HG03442 (cell line): Measurements from ENCODE around the gene ITGA4.

Experiments used
- ATAC-seq: cut with Tn5 transposase; IDR thresholded peaks from one replicate; pipeline ENCODE4 v1.9.1; 2021; ENCODE audit warnings: mild to moderate bottlenecking, moderate library complexity; ENCODE audit not compliant: unreplicated experiment

Gene ITGA4

DNA sequence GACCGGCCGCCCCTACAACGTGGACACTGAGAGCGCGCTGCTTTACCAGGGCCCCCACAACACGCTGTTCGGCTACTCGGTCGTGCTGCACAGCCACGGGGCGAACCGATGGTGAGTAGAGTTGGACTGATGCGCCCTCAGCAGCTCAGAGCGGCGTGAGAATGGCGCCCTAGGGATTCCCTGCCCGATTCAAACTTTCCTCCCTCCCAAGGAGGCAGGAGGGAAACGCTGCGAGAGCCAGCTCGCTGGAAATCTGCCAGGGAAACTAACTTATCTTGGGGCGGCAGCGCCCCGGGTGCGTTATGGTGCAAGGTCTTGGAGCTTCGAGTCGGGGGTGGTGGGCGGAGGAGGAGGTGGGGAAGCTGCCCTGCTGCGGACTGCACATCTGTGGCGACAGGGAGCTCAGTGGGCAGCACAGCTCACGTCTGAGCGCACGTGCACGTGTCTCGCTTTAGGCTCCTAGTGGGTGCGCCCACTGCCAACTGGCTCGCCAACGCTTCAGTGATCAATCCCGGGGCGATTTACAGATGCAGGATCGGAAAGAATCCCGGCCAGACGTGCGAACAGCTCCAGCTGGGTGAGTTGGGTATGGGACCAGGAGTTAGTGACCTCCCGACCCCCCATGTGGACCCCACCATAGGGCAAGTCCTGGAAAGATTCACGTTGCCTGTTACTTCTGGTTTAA, 697 bp downstream of the ITGA4 start:
- peak; percentile 13 for ATAC-seq

DNA sequence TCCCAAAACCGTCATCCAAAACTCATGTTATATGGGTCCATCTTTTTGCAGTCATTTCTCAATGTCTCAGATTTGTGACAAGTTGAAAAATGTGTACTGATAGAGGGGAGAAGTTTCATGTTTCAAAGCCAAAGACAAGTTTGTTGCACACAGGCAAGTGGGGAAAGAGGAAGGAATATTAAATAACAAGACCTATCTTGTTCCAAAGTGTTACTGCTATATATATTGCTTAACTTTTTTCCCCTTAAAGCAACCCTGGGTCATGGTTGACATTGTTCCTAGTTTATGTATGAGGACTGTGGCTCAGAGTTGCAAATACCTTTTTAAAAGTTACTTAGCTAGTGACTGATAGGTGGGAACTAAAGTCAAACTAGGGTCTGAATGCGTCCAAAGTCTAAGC, 1.7 kb downstream of the ITGA4 start:
- no peak for ATAC-seq

DNA sequence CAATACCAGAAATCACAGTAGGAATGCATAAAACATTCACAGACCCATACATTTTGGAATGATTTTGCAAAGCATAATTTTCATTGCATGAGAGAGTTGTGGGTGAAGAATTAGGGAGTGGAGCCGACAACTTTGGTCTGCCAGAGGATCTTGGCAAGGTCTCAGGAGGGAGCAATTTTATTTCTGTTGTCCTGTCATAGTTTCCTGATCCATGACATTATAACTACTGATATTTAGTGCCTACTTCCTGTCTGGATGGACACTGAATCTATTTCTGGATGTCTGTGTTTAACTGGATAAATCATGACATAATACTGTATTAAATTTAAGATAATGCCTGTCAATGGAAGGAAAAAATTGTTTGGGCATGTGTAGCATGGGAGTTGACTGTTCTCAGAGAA, 2.4 kb downstream of the ITGA4 start:
- no peak for ATAC-seq

DNA sequence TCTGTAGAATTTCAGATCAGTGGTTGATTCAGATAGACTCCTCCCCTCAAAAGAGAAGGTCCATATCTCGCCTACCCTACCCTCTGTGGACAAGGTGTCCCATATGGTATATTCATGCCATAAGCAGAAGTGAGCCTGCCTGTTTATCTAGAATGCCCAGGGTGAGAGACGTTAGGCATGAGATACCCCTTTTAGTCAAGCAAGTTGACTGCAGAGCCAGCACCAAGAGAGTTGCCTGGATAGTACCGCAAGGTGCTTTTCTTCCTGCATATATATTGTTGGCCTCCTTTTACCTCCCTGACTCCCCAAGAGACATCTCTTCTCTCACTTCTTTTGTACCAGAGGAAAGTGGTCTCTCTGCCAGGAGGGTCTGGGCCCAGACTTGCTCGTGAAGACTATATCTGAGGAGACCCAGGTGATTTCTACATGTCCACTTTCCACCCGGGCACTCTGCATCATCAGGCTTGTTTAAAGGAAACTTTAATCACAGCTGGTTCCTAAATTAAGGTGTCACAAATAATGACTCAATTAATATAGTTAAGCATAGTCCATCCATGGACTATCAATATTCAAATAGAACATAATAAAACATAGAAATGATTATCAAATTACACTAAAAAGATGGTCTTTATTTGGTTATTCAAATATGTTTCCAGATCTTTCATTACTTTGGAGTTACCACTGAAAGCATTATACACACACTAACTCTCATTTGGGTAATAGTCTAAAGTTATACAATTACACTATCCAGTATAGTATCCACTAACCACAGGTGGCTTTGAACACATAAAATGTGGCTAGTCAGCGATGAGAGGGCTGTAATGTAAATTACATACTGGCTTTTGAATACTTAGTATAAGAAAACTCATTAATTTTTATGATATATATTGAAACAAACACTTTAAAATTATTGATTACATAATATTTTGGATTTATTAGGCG, 4.1 kb downstream of the ITGA4 start:
- ATAC-seq: no peak

GRCh38 chr2:181462033-181462432, 4.8 kb downstream of the ITGA4 start:
- peak; percentile 34 for ATAC-seq

DNA sequence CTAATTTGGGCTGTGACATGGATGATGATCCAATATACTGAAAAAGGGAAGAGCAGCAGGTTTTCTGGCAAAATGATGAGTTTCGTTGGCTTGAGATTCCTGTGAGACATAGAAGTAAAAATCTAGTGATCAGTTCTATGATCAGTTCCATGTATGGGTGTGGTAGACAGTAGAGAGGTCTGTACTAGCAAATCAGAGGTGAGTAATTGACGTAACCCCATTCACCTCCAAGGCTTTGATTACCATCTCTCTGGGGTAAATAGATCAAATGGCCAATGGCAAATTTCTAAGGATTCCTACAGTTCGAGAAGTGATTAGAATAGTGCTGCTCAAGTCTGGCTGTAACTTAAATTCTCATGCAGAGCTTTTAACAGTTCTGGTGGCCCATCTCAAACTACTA, 6.4 kb downstream of the ITGA4 start:
- no peak for ATAC-seq

- ATAC-seq: no peak
These were observed 7.8 kb downstream of the ITGA4 start for GRCh38 chr2:181464966-181465365.

DNA sequence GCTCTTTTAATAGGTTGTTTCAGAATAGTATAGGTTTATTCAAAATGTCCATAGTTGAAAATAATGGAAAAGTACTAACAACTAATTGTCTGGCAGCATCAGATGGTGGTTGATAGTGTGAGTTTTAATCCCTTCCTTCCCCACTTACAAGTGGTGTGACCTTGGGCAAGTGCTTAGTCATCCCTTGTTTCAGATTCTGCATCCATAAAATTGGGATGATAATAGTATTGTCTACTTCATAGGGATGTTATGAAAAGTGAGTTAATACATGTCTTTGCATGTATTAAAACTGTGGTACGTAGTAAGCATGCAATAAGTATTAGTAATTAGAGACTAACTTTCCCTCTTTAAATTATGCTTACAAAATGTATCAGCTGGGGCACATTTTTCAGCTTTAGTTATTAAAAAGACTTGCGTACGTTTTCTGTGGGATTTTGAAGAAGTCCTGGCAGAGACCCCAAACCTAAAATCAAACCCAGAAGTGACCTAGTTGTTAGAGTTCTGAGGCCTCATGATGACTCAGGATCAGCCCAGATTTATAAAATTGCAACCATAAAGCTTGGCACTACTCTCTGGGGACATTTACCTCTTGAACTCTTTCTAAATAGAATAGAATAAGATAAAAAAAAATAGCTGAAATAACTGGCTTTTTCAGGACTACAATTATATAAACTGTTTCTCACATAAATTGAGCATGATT, 8.6 kb downstream of the ITGA4 start:
- ATAC-seq: no peak

GRCh38 chr2:181466661-181467576, 9.7 kb downstream of the ITGA4 start:
- ATAC-seq: peak; percentile 34

GRCh38 chr2:181467966-181468707, 11.0 kb downstream of the ITGA4 start:
- ATAC-seq: no peak

DNA sequence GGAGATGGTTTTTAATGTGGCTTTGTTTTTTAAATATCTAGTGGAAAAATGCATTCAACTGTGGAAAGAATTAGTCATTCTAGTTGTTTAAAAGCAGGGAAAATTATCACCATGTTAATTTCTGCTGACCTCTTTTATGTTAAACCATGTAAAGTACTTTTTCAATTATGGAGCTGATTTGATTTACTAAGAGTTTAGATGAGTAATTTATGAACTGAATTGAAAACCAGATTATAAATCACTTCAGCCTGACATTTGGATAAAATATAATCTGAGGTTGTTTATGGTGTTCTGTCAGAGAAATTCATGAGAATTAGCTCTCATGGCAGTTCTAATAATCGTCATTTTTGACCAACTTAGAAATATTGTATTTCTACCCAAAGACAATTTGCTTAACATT, 11.6 kb downstream of the ITGA4 start:
- no peak for ATAC-seq

DNA sequence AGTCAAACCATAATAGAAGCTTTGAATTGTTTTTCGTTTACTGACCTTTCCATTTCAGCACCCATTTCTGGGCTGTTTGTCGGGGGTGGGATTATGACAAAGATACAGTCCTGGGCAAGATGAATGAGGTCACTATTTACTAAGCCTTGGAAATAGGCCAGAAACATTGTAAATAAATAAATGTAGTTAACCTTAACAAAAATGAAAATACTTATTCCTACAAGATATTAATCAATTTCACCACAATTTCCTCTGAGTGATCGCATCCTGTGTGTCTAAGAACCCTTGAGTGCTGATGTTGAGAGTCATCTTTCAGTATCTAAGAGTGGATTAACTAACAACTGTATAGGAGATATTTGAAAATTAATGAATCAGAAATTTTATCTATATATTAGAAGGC, 14.0 kb downstream of the ITGA4 start:
- no peak for ATAC-seq

DNA sequence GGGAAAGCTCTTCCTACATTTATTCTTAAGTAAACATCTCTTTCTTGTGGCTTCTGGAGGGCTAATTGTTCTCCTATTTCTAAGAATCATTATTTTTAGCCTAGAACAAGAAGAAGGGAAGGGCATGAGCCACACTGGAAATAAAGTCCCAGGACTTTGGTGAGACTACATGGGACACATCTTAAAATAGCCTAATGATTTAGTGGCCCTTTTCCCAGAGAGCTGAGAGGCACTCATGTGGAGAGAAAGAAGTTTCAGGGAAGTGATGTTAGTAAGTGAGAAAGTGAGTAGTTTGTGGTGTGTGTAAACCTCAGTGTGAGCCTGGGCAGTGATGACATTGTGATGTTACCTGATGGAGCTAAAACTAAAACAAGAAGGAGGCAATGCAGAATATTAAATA, 14.6 kb downstream of the ITGA4 start:
- ATAC-seq: no peak

DNA sequence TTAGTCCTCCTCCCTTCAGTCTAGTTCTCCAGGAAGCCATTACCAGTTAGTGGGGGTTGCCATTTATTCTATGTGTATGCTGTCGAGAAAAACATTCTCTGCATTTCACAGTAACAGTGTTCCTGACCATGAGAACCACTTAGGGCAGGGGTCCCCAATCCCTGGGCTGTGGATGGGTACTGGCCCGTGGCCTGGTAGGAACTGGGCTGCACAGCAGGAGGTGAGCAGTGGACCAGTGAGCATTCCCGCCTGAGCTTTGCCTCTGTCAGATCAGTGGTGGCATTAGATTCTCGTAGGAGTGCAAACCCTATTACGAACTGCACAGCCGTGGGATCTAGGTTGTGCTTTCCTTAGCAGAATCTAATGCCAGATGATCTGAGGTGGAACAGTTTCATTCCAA, 15.8 kb downstream of the ITGA4 start:
- no peak for ATAC-seq

- no peak for ATAC-seq
These were observed 17.2 kb downstream of the ITGA4 start for GRCh38 chr2:181474222-181474881.

GRCh38 chr2:181483211-181483610, 26.0 kb downstream of the ITGA4 start:
- no peak for ATAC-seq

DNA sequence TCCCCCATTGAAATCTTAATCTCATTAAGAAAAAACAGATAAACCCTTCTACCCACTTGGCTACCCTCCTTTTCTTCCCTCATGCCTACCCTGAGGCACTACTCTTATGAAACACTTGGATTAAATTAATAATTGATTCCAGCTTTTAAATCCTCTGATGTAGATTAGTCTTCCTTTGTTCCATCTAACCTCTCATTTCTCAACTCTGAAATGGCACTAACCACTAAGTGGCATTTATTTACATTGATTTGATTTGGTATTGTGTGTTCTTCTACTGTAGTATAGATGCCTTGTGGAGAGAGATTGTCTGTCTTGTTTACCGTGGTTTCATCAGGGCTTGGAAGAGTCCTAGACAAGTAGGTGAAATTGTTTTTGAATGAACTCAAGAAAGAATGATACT, 26.7 kb downstream of the ITGA4 start:
- no peak for ATAC-seq

DNA sequence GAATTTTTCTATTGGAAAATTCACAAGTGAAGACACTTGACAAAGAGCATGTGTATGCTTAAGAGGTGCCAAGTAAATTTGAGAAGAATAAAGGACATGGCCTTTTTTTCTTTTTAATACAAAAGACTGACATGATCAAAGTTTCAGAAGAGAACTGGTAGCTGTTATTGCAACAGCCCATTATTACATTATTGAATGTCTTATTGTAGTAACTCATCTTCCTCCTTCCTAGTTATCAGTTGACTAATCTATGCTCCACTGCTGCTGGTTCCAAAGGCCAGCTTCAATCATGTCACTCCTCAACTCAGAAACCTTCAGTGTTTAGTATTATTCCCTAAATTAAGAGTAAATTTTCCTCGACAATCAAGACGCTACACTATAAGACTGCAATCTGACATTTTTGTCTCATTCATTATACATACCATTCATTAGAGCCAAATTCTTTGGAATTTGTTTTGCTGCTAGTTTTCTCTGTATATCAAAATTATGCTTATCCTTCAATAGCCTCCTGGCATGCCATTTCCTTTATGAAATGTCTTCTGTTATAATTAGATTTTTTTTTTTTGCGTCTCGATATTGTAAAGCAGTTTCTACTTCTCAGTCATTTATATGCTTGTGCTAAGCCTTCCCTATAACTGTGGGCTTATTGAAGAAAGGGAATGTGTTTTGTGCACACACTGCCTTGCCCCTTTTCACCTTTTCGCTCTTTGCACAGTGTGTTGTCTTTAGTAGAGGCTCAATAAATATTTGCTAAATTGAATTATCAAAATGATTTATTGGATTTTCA, 27.9 kb downstream of the ITGA4 start:
- ATAC-seq: no peak

- no peak for ATAC-seq
These were observed 28.4 kb downstream of the ITGA4 start for GRCh38 chr2:181485638-181485946.
